ENCODE measurements around the gene RIC8B. TPM values are rescaled to one million over a fixed set of nuclear protein-coding genes. Genes with fewer than 3 reads are reported as not detected.

RIC8B gene
- total RNA-seq, 2 donors from 2014 or later: 13.9 to 14.6 TPM

DNA sequence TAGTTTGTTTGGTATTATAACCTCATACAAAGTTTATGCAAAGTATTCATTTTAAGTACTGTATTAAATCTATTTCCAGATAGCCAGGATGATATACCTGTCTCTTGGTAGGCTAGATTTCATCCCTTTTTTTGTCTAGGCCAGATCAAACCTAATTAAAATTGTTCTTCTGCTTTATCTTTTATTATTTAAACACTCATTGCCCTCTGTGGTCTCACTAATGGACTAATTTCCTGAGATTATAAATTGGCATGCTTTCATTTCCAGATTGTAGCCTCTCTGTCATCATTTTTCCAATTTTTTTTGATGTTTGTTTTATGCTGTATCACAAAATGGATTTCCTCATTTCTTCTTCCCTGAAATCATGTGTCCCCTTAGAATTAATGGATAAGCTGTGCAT, 95.6 kb downstream of the RIC8B start:
- no peak for TF ChIP-seq CTCF (IDR thresholded peaks at IDR 0.05)
- Histone ChIP-seq H3K9me3 (no peaks in the 10 kb centered on the region), H3K4me1 (no peaks in the 10 kb centered on the region), H3K27me3 (no peaks in the 10 kb centered on the region), H3K4me3 (no peak overlapping the region), H3K36me3 (no peaks in the 10 kb centered on the region), H3K27ac (no peak overlapping the region), H3K9ac (ENCODE audit: low read depth in 2 of 2, low read length in 2 of 2) (no peak overlapping the region)
- no peak for DNase-seq
- intact Hi-C loops (cut with DNase I): no loop called here

DNA sequence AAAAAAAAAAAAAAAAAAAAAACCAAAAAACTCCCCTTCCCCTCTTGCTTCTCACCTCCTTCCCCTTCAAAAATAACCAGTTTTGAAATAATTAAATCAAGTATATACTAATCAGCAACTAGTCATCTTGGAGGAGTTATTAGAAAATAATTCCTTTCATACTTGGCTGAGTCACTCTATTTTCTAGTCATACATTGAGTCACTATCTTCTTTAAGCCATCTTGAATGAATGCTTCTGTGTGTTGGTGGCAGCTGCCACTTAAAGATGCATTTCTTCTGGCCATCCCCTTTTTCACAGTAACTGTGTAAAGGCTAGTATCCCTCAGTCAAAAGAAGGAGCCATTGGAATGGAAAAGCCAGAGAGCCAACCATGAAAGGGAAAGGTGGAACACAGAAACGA, 97.0 kb downstream of the RIC8B start:
- no peak for TF ChIP-seq CTCF (IDR thresholded peaks at IDR 0.05)
- no peaks in the 10 kb centered on the region for H3K27me3 ChIP-seq
- intact Hi-C loops (cut with DNase I): no loop called here
- no peaks in the 10 kb centered on the region for H3K4me1 ChIP-seq
- H3K27ac ChIP-seq: no peak overlapping the region
- DNase-seq: no peak
- no peaks in the 10 kb centered on the region for H3K36me3 ChIP-seq
- H3K9me3 ChIP-seq: no peaks in the 10 kb centered on the region
- no peak overlapping the region for H3K4me3 ChIP-seq
- no peak overlapping the region for H3K9ac ChIP-seq (ENCODE audit: low read depth in 2 of 2, low read length in 2 of 2)

GRCh38 chr12:106873983-106874382, 99.5 kb downstream of the RIC8B start:
- no peaks in the 10 kb centered on the region for H3K9me3 ChIP-seq
- no peak overlapping the region for H3K4me3 ChIP-seq
- no peaks in the 10 kb centered on the region for H3K36me3 ChIP-seq
- H3K9ac ChIP-seq (ENCODE audit: low read depth in 2 of 2, low read length in 2 of 2): no peak overlapping the region
- DNase-seq: no peak
- no peaks in the 10 kb centered on the region for H3K27me3 ChIP-seq
- no peak overlapping the region for H3K27ac ChIP-seq
- H3K4me1 ChIP-seq: no peaks in the 10 kb centered on the region
- intact Hi-C loops (cut with DNase I): no loop called here
- TF ChIP-seq CTCF (IDR thresholded peaks at IDR 0.05): no peak

GRCh38 chr12:106878804-106879203, 104.3 kb downstream of the RIC8B start:
- no peak overlapping the region for H3K9ac ChIP-seq (ENCODE audit: low read depth in 2 of 2, low read length in 2 of 2)
- H3K4me1 ChIP-seq: no peaks in the 10 kb centered on the region
- no peak for TF ChIP-seq CTCF (IDR thresholded peaks at IDR 0.05)
- intact Hi-C loops (cut with DNase I): no loop called here
- no peaks in the 10 kb centered on the region for H3K36me3 ChIP-seq
- no peak for DNase-seq
- H3K9me3 ChIP-seq: no peaks in the 10 kb centered on the region
- H3K27me3 ChIP-seq: no peaks in the 10 kb centered on the region
- no peak overlapping the region for H3K4me3 ChIP-seq
- no peak overlapping the region for H3K27ac ChIP-seq

DNA sequence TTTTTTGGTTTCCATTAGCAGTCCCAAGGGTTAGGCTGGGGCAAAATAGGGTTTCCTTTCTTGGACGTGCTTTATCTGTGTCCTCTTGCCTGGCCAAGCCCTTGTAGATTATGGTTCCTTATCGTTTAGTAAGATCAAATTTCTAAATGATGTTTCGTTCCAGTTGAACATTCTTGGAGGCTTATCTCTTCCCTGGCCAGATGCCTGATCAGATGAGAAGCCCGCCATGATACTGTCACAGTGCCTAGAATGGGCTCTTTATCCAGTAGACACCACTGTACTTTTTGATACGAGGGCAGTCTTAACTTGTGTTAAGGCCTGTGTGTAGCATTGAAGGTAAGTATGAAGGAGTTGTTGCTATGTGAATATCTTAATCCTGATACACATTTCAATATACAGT, 105.1 kb downstream of the RIC8B start:
- H3K27ac ChIP-seq: no peak overlapping the region
- H3K9me3 ChIP-seq: no peaks in the 10 kb centered on the region
- no peak overlapping the region for H3K9ac ChIP-seq (ENCODE audit: low read depth in 2 of 2, low read length in 2 of 2)
- intact Hi-C loops (cut with DNase I): no loop called here
- H3K4me3 ChIP-seq: no peak overlapping the region
- no peak for DNase-seq
- no peaks in the 10 kb centered on the region for H3K27me3 ChIP-seq
- TF ChIP-seq CTCF (IDR thresholded peaks at IDR 0.05): no peak
- H3K36me3 ChIP-seq: no peaks in the 10 kb centered on the region
- no peaks in the 10 kb centered on the region for H3K4me1 ChIP-seq

DNA sequence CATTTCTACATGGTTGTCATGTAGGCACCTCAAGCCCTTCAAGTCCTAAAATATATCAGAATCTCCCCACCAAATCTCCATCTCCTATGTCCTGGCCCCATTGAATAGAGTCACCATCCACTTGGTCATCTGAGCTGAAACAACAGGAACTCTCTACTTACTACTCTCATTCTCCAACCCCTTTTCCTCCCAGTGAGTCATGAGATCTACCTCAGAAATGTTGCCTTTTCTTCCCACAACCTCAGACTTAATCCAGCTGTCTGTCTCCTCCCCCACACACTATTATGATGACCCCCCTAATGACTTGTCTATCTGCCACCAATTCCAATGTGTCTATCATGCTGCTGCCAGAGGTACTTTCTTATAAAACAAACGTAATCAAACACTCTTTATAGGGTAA, 108.9 kb downstream of the RIC8B start:
- DNase-seq: no peak
- H3K36me3 ChIP-seq: no peaks in the 10 kb centered on the region
- H3K9ac ChIP-seq (ENCODE audit: low read depth in 2 of 2, low read length in 2 of 2): no peak overlapping the region
- no peak overlapping the region for H3K4me3 ChIP-seq
- TF ChIP-seq CTCF (IDR thresholded peaks at IDR 0.05): no peak
- no peaks in the 10 kb centered on the region for H3K9me3 ChIP-seq
- no peaks in the 10 kb centered on the region for H3K4me1 ChIP-seq
- intact Hi-C loops (cut with DNase I): no loop called here
- H3K27ac ChIP-seq: no peak overlapping the region
- no peaks in the 10 kb centered on the region for H3K27me3 ChIP-seq

All from colonic mucosa (tissue), 4 donors.